Dedifferentiated amniotic fluid mesenchymal stem cell (primary cell): ENCODE results near the gene ABHD16A.

Experiments
- DNase-seq: peaks from one replicate; pipeline ENCODE4 v3.0.0-alpha.2; 2016; ENCODE audit errors: extremely low spot score

ABHD16A gene

GRCh38 chr6:31702819-31703716 lies at the start of gene ABHD16A:
ABHD16A (minus strand) TSS chr6:31703324; CDS start chr6:31703281, 43 bp downstream.
- DNase-seq, result peak; percentile 97

DNA sequence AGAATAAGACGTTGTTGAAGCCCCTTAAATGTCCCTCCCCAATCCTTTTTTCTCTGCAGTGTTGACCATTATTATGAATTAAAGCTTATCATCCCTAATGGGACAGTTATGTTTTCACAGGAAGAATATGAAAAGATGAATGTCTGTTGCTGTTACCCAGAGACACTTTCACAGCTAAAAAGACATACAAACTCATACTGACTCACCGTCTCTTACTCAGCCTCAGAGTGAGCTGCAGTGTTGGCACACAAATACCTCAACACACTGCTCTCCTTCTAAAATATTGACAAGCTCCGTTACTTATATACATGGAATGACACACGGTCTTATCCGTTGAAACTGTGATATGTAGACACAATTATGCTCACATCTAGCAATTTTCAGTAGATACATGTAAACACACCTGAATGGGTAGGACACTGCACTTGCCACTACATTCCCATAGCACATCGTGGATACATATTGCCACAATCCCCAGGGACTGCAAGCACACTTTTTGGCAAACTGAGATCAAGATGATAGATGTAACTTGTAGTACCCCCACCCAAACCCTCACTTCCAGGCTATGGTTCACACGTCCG lies 49.7 kb upstream of the ABHD16A start:
- no peak for DNase-seq

- no peak for DNase-seq
Measured at GRCh38 chr6:31750411-31751022, 47.4 kb upstream of the ABHD16A start.

GRCh38 chr6:31749301-31750036 lies 46.3 kb upstream of the ABHD16A start:
- no peak for DNase-seq

DNA sequence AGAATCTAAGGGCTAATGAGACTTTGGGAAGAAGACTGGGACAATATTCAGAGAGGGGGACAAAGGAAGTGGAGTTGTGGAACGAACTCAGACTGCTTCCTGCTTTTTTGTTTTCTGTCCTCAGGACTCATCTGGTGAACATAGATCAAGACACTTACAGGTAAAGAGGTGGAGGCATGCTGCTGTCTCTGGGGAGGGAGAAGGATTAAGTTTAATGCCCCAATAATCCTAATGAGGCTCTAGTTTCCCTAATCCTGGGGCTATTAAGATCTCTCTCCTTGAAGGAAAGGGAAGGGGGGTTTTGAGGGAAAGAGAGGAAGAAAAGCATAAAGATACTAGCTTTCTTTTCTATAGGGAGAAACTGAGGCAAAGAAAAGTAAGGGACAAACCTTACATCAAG lies 41.3 kb upstream of the ABHD16A start:
- DNase-seq, result no peak

DNA sequence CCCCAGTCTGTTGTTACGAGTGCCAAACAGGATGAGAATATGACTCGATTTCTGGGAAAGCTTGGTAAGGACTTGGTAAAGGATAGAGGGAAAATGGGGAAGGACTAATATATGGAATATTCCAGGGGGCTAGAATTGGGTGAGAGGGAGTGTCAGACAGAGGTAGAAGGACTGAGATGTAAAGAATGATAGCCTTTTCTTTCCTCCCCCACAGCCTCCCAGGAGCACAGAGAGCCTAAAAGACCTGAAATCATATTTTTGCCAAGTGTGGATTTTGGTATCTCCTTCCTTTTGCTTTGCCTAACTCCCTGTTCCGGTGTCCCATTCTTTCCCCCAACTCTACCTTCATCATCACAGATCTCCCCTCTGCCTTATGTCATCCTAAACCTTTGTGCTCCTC lies 39.8 kb upstream of the ABHD16A start:
- no peak for DNase-seq

GRCh38 chr6:31741815-31742214 lies 38.7 kb upstream of the ABHD16A start:
- DNase-seq, result no peak

DNA sequence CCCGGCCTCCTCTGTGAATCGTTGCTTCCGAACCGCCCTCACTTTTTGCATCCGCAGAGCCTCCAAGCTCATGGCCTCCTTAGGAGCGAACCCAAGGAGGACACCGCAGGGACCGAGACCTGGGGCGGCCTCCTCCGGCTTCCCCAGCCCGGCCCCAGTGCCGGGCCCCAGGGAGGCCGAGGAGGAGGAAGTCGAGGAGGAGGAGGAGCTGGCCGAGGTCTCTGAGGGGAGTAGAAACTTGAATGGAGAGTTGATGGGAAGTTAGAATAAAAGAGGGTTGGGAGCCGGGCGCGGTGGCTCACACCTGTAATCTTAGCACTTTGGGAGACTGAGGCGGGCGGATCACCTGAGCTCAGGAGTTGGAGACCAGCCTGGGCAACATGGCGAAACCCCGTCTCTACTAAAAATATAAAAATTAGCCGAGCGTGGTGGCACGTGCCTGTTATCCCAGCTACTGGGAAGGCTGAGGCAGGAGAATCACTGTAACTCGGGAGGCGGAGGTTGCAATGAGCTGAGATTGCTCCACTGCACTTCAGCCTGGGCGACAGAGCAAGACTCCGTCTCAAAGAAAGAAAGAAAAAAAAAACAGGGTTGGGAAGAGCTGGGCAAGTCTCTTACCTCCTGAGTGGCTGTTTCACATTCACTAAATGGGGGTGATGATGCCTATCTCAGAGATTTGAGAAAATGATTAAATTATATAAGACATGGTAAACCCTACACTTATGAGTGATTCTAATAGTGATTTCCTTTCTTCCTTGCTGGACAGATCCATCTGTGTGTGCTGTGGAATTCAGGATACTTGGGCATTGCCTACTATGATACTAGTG lies 37.5 kb upstream of the ABHD16A start:
- no peak for DNase-seq

DNA sequence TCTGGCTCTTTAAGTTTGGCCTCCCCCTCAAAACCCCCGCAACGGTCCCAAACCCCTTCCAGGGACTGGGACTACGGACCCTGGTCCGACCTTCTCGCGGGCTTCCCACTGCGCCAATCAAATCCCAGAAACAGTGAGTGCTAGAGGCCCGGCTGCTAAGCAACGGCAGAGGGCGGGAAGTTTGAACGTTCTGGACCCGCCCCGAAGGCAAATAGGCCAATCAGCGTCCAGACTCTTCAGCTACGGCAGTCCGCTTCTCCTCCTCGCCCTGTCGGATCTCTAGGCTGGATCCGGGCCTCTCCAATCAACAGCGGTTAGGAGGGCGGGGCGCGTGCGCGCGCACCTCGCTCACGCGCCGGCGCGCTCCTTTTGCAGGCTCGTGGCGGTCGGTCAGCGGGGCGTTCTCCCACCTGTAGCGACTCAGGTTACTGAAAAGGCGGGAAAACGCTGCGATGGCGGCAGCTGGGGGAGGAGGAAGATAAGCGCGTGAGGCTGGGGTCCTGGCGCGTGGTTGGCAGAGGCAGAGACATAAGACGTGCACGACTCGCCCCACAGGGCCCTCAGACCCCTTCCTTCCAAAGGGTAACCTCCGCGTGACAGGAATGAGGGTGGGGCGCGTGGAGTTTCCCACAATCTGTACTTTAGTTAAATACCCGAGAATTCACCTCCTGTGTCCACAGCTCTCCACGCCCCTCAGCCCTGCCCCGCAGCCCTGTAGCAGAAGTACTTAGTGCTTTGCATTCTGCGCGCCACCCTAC lies 36.7 kb upstream of the ABHD16A start, which contains the start of gene MSH5:
TSS of gene MSH5 (plus strand) at position 367 of the 758 bp plus-strand sequence. CDS start 462 bp downstream, outside the sequence.
- peak; percentile 99 for DNase-seq

- DNase-seq, result peak; percentile 41
Measured at GRCh38 chr6:31737991-31738979, 35.2 kb upstream of the ABHD16A start.

GRCh38 chr6:31737315-31737990 lies 34.3 kb upstream of the ABHD16A start:
- DNase-seq, result no peak

GRCh38 chr6:31736768-31737314 lies 33.7 kb upstream of the ABHD16A start:
- no peak for DNase-seq

GRCh38 chr6:31736021-31736767 lies 33.1 kb upstream of the ABHD16A start, which contains the start of gene CLIC1:
CLIC1 (minus strand) TSS chr6:31736530; CDS start chr6:31736300, 230 bp downstream.
- peak; percentile 66 for DNase-seq

DNA sequence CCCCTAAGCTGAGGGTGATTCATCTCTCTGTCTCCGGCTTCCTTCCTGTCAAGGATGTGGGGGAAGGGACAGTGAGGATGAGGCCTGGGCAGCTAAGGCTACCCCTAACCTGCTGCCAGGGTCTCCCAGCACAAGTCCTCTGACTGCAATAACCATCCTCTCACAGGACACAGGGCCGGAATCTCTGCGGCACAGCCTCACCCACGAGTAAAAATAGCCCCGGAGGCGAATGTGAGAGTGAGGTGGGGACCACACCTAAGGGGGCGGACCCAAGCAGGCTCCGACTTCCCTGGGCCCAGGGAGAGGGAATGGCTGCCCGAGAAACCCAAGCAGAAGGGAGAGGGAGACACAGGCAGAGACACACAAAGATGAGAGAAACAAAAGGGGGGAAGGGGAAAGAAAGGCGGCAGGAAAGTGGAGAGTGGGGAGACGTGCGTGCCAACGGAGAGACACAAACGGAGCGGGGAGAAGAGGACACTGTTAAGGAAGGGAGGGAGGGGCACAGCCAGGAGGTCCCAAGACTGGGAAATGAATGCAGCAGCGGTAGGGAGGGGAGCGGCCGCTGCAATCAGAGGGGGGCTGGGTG lies 31.8 kb upstream of the ABHD16A start:
- DNase-seq, result no peak

GRCh38 chr6:31734247-31734820 lies 31.2 kb upstream of the ABHD16A start:
- DNase-seq, result no peak

DNA sequence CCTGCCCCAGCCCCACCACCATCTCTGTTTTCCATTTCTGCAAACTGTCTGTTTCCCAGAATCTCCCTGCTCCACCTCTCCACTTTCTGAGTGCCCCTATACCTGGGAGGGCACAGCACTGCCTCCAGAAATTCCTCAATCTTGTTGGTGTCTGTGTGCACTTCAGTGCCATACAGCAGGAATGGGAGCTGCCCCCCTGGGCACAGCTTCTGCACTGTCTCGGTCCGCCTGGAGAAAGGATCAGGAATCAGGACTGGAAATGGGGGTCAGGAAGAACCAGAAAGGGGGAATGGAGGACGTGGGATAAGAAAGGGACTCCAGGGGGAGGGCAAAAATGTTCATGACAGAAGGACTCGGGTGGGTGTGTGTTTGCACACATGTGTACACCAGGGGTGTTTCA lies 30.6 kb upstream of the ABHD16A start:
- DNase-seq, result no peak

GRCh38 chr6:31732029-31732428 lies 28.9 kb upstream of the ABHD16A start:
- no peak for DNase-seq
